SH-SY5Y (cell line): ENCODE results near the gene FGD4.

Source experiments
- GATA2 ChIP-seq: IDR thresholded peaks from 2 replicates; pipeline ENCODE4 v1.6.1; 2011; ENCODE audit warnings: mild to moderate bottlenecking, low read depth, low read length
- GATA3 ChIP-seq: IDR thresholded peaks from 2 replicates; pipeline ENCODE4 v1.6.1; 2011; ENCODE audit warnings: low read depth, mild to moderate bottlenecking, low read length, moderate library complexity

Gene FGD4

GRCh38 chr12:32435921-32436705, 36.8 kb downstream of the FGD4 start:
- TF ChIP-seq GATA3: no peak
- TF ChIP-seq GATA2: no peak

DNA sequence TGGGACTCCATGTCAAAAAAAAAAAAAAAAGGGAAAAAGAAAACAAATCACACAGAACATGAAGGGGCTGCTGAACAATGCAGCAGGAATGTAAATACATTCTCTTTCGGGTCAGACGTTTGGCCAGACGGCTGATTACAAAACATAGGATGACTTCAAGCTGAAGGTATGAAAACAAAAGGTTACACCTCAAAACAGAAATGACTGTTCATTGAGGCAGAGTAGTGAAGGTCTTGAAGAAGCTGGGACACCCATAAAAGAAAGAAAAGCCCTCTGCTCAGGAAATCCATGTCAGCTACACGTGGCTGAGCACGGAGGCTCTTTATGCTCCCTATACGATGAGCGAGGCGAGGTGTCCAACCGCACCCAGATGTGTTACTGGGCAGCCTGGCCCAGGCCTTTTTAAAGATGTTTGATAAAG, 37.7 kb downstream of the FGD4 start:
- TF ChIP-seq GATA3 (no peak), GATA2 (no peak)

- TF ChIP-seq GATA3 (no peak), GATA2 (no peak)
Measured at GRCh38 chr12:32440120-32440865, 40.9 kb downstream of the FGD4 start.

DNA sequence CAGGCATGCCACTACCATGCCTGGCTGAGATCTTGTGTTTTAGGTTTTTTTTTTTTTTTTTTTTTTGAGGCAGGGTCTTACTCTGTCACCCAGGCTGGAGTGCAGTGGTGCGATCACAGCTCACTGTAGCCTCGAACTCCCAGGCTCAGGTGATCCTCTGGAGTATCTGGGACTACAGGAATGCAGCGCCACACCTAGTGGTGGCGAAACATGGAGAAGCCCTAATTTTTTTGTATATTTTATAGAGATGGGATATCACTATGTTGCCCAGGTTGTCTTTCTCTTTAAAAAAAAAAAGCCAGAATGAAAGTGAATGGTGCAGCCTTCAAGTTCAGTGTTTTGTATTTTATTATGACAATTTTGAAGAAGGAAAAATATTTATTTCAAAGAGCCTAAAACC, 44.1 kb downstream of the FGD4 start:
- TF ChIP-seq GATA2 (no peak), GATA3 (no peak)

GRCh38 chr12:32444895-32445294, 45.5 kb downstream of the FGD4 start:
- TF ChIP-seq GATA3 (no peak), GATA2 (no peak)

GRCh38 chr12:32445356-32445755, 46.0 kb downstream of the FGD4 start:
- TF ChIP-seq GATA2 (no peak), GATA3 (no peak)

GRCh38 chr12:32446316-32447119, 47.2 kb downstream of the FGD4 start:
- TF ChIP-seq GATA2 (no peak), GATA3 (no peak)

DNA sequence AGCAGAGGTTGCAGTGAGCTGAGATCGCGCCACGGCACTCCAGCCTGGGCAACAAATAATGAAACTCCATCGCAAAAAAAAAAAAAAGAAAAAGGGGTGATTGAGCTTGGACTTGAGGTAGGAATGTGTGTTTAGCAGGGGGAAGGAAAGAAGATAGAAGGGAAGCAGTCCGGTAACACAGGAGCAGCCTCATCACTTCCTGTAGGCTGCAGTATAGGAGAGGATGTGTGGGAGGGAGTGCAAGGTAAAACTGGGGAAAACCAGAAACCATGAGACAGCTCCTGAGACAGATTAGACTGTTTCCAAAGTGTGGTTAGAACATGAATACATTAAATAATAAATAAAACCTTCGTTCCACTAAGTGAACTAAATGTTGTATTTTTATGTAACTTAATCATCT, 49.2 kb downstream of the FGD4 start:
- TF ChIP-seq GATA2 (no peak), GATA3 (no peak)

DNA sequence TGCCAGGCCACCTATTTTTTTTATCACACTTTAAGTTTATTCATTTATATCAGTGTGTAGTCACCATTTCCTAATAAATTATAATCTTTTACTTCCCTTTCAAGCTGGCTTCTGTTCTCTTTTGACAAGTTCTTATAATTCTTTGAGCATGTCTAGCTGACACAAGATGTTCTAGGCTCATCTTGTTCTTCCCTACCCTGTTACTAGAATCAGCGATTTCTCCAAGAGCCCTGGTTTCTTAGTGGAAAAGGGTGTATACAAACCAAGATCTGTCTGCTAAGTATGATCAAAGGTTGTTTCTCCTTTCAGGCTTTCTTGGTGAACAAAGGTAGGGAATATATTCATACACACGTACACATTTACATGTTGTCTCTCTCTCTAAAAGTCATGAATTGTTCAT, 51.0 kb downstream of the FGD4 start:
- TF ChIP-seq GATA3: no peak
- no peak for TF ChIP-seq GATA2

DNA sequence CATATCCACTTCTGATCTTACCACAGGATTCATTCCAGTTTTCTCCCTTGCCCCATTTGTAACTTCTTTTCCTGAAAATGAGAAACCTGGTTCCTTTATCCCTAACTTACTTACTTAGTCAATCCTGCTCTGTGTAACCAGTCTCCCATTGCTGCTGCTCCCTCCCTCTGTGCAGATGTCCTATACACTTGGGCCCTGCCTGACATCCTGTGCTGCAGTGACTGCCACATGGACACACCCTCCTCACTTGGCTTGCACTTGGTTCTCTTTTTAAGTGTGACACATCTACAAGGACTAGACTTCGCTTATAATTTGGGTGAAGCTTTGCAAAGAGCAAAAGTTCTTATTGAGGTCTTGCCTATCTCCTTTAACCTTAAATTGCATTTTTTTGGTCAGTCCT, 51.4 kb downstream of the FGD4 start:
- TF ChIP-seq GATA3: no peak
- TF ChIP-seq GATA2: no peak

DNA sequence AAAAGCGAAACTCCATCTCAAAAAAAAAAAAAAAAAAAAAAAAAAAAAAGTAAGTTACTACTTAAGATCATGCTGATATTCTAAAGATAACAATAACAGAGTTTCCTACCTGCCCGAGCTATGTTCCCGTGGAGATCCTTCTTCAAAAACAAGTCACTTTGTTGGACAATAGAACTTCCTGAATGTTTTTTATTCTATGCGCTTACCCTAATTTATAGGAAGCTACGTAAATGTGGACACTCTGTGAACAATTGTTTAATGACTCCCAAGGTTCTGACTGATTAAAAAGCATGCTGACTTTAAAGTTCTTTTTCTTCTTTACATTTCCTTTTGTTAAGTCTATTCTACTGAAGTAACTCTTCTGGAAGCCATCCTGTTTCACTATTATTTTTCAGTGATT, 52.5 kb downstream of the FGD4 start:
- TF ChIP-seq GATA2: no peak
- TF ChIP-seq GATA3: no peak

GRCh38 chr12:32454075-32454474, 54.7 kb downstream of the FGD4 start:
- TF ChIP-seq GATA2 (no peak), GATA3 (no peak)

DNA sequence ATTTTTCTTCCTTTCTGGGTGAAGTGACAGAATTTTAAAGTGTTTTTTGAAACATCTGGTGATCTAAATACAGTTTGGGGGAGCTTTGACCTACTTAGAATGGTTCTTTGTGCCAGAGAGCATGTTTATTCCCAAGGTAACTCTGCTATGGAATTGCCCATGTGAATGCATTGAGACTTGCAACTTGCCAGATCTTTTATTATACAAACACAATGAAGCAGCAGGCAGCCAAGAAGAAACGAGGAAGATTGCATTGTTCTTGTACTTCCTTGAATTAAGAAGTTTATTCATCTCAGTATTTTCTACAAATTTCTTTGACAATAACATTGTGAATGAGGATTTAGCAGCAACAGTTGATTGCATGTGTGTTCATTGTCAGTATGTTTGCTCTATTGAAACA, 55.5 kb downstream of the FGD4 start:
- TF ChIP-seq GATA3 (no peak), GATA2 (no peak)

GRCh38 chr12:32455607-32456071, 56.3 kb downstream of the FGD4 start:
- TF ChIP-seq GATA3 (no peak), GATA2 (no peak)
